Activated CD8-positive, alpha-beta memory T cell treated with anti-CD3 and anti-CD28 coated beads, Interleukin-2, amount 10 ng/mL, durations not matched to agents 7 days and 5 days (primary cell): Measurements from ENCODE around the gene ZNRF3. TPM values are rescaled to one million over a fixed set of nuclear protein-coding genes. Genes with fewer than 3 reads are reported as not detected.
"Not testable (repeated sequence)": the region's sequence is repeated elsewhere in the genome, so short reads cannot be mapped to it uniquely, and the experiment has no call there.

Experiments used
- ATAC-seq: fragments of 150-1000 bp; cut with Tn5 transposase; one replicate; pipeline ENCODE4 v1.10.0; 2021; ENCODE audit warnings: moderate library complexity
- CTCF ChIA-PET: fragments of 350-600 bp; sonication (Branson Sonifier 250); formaldehyde crosslinking; loops from one replicate; lab custom pipeline; 2021; ENCODE audit warnings: antibody characterized with exemption; lab: Charles Lee
- DNase-seq: peaks from one replicate; pipeline ENCODE4 v3.0.0-alpha.2; 2020
- H3K27ac Mint-ChIP-seq: one replicate; pipeline ENCODE4 v1.8.0; 2021; ENCODE audit warnings: mild to moderate bottlenecking, mixed read lengths
- H3K27me3 Mint-ChIP-seq: one replicate; pipeline ENCODE4 v1.8.0; 2021; ENCODE audit warnings: mixed read lengths
- H3K36me3 Mint-ChIP-seq: one replicate; pipeline ENCODE4 v1.8.0; 2021; ENCODE audit warnings: mild to moderate bottlenecking, mixed read lengths
- H3K4me1 Mint-ChIP-seq: one replicate; pipeline ENCODE4 v1.8.0; 2021; ENCODE audit warnings: mixed read lengths
- H3K4me3 Mint-ChIP-seq: one replicate; pipeline ENCODE4 v1.8.0; 2021; ENCODE audit warnings: mild to moderate bottlenecking, moderate library complexity, mixed read lengths
- H3K9me3 Mint-ChIP-seq: one replicate; pipeline ENCODE4 v1.8.0; 2022; ENCODE audit warnings: low read depth, mixed read lengths
- total RNA-seq, 2 experiments: library from RNA; stranded (reverse); gene quantifications; one replicate each; pipeline ENCODE4 v1.2.3, GENCODE V29; 2021

Gene ZNRF3
- total RNA-seq, 2 experiments from 2014 or later: 0.26 to 0.79 TPM

- ATAC-seq: no peak
- peaks cover 83% of the 10 kb centered on the region for H3K27me3 Mint-ChIP-seq
- H3K36me3 Mint-ChIP-seq: no peaks in the 10 kb centered on the region
- no peak overlapping the region for H3K27ac Mint-ChIP-seq
- no peak for DNase-seq
- CTCF ChIA-PET: no interaction called here
- H3K4me3 Mint-ChIP-seq: no peak overlapping the region
- no peaks in the 10 kb centered on the region for H3K9me3 Mint-ChIP-seq
- peaks cover 18% of the 10 kb centered on the region for H3K4me1 Mint-ChIP-seq
Observed at GRCh38 chr22:28904211-28904896, 21.0 kb downstream of the ZNRF3 start.

GRCh38 chr22:28905256-28905832, 22.0 kb downstream of the ZNRF3 start:
- H3K27ac Mint-ChIP-seq: no peak overlapping the region
- DNase-seq: no peak
- no peak for ATAC-seq
- peaks cover 19% of the 10 kb centered on the region for H3K4me1 Mint-ChIP-seq
- H3K9me3 Mint-ChIP-seq: no peaks in the 10 kb centered on the region
- H3K27me3 Mint-ChIP-seq: peaks cover 81% of the 10 kb centered on the region
- CTCF ChIA-PET: no interaction called here
- H3K36me3 Mint-ChIP-seq: no peaks in the 10 kb centered on the region
- no peak overlapping the region for H3K4me3 Mint-ChIP-seq

- DNase-seq (no peak), ATAC-seq (no peak)
- Mint-ChIP-seq H3K4me1 (peaks cover 19% of the 10 kb centered on the region), H3K27me3 (peaks cover 83% of the 10 kb centered on the region), H3K36me3 (no peaks in the 10 kb centered on the region), H3K9me3 (no peaks in the 10 kb centered on the region), H3K27ac (no peak overlapping the region), H3K4me3 (no peak overlapping the region)
- CTCF ChIA-PET: no interaction called here
Observed at GRCh38 chr22:28906312-28906711, 22.9 kb downstream of the ZNRF3 start.

- DNase-seq (peak; percentile 54), ATAC-seq (no peak)
- peaks cover 84% of the 10 kb centered on the region for H3K27me3 Mint-ChIP-seq
- no peak overlapping the region for H3K4me3 Mint-ChIP-seq
- no peaks in the 10 kb centered on the region for H3K9me3 Mint-ChIP-seq
- no peak overlapping the region for H3K27ac Mint-ChIP-seq
- peaks cover 19% of the 10 kb centered on the region for H3K4me1 Mint-ChIP-seq
- H3K36me3 Mint-ChIP-seq: no peaks in the 10 kb centered on the region
- CTCF ChIA-PET: interaction anchor here (0.8 to 1.2 kb wide), 2 partner anchors 52 to 194 kb away, joined by 3 read pairs; no protein-coding TSS in a partner anchor
Observed at GRCh38 chr22:28907311-28908008, 24.1 kb downstream of the ZNRF3 start.

- H3K9me3 Mint-ChIP-seq, H3K36me3 Mint-ChIP-seq, H3K27ac Mint-ChIP-seq, H3K4me3 Mint-ChIP-seq, CTCF ChIA-PET, DNase-seq, ATAC-seq: not testable (repeated sequence)
- Mint-ChIP-seq H3K4me1 (peaks cover 19% of the 10 kb centered on the region), H3K27me3 (peaks cover 85% of the 10 kb centered on the region)
Observed at GRCh38 chr22:28908810-28909209, 25.4 kb downstream of the ZNRF3 start.

GRCh38 chr22:28909375-28909774, 26.0 kb downstream of the ZNRF3 start:
- ATAC-seq (peak; percentile 36), DNase-seq (peak; percentile 55)
- no peak overlapping the region for H3K27ac Mint-ChIP-seq
- no peaks in the 10 kb centered on the region for H3K36me3 Mint-ChIP-seq
- H3K27me3 Mint-ChIP-seq: peaks cover 84% of the 10 kb centered on the region
- peaks cover 19% of the 10 kb centered on the region for H3K4me1 Mint-ChIP-seq
- no peak overlapping the region for H3K4me3 Mint-ChIP-seq
- CTCF ChIA-PET: no interaction called here
- H3K9me3 Mint-ChIP-seq: no peaks in the 10 kb centered on the region

- Mint-ChIP-seq H3K4me1 (peaks cover 19% of the 10 kb centered on the region), H3K9me3 (no peaks in the 10 kb centered on the region), H3K27ac (no peak overlapping the region), H3K4me3 (no peak overlapping the region), H3K27me3 (peaks cover 83% of the 10 kb centered on the region), H3K36me3 (no peaks in the 10 kb centered on the region)
- CTCF ChIA-PET: no interaction called here
- no peak for DNase-seq
- no peak for ATAC-seq
Observed at GRCh38 chr22:28910569-28911303, 27.4 kb downstream of the ZNRF3 start.

- ATAC-seq (no peak), DNase-seq (no peak)
- Mint-ChIP-seq H3K27ac (no peak overlapping the region), H3K4me1 (peaks cover 19% of the 10 kb centered on the region), H3K36me3 (no peaks in the 10 kb centered on the region), H3K9me3 (no peaks in the 10 kb centered on the region), H3K4me3 (no peak overlapping the region), H3K27me3 (peaks cover 79% of the 10 kb centered on the region)
- CTCF ChIA-PET: no interaction called here
Observed at GRCh38 chr22:28911304-28911690, 27.9 kb downstream of the ZNRF3 start.

- Mint-ChIP-seq H3K27ac (no peak overlapping the region), H3K9me3 (no peaks in the 10 kb centered on the region), H3K27me3 (peaks cover 81% of the 10 kb centered on the region)
Observed at GRCh38 chr22:28911777-28912669, 28.7 kb downstream of the ZNRF3 start.

GRCh38 chr22:28914201-28914600, 30.8 kb downstream of the ZNRF3 start:
- DNase-seq (no peak), ATAC-seq (no peak)
- Mint-ChIP-seq H3K36me3 (no peaks in the 10 kb centered on the region), H3K4me3 (no peak overlapping the region), H3K9me3 (no peaks in the 10 kb centered on the region), H3K4me1 (peaks cover 3% of the 10 kb centered on the region), H3K27ac (no peak overlapping the region), H3K27me3 (peaks cover 80% of the 10 kb centered on the region)
- CTCF ChIA-PET: no interaction called here

More at GRCh38 chr22:28911777-28912669, 28.7 kb downstream of the ZNRF3 start:
- DNase-seq (no peak), ATAC-seq (no peak)
- Mint-ChIP-seq H3K4me3 (no peak overlapping the region), H3K4me1 (peaks cover 19% of the 10 kb centered on the region), H3K36me3 (no peaks in the 10 kb centered on the region)
- CTCF ChIA-PET: no interaction called here

GRCh38 chr22:28915969-28916368, 32.6 kb downstream of the ZNRF3 start:
- peaks cover 76% of the 10 kb centered on the region for H3K27me3 Mint-ChIP-seq
- no peak for DNase-seq
- H3K27ac Mint-ChIP-seq: no peak overlapping the region
- no peaks in the 10 kb centered on the region for H3K9me3 Mint-ChIP-seq
- no peaks in the 10 kb centered on the region for H3K36me3 Mint-ChIP-seq
- no peaks in the 10 kb centered on the region for H3K4me1 Mint-ChIP-seq
- no peak for ATAC-seq
- H3K4me3 Mint-ChIP-seq: no peak overlapping the region
- CTCF ChIA-PET: interaction anchor here (0.6 kb wide), 1 partner anchor 901 kb away, joined by 4 read pairs; no protein-coding TSS in a partner anchor

- no peak overlapping the region for H3K27ac Mint-ChIP-seq
- H3K36me3 Mint-ChIP-seq: no peaks in the 10 kb centered on the region
- no peak for DNase-seq
- no peaks in the 10 kb centered on the region for H3K4me1 Mint-ChIP-seq
- CTCF ChIA-PET: interaction anchor here (0.7 kb wide), 1 partner anchor 305 kb away, joined by 3 read pairs; no protein-coding TSS in a partner anchor
- ATAC-seq: no peak
- H3K9me3 Mint-ChIP-seq: no peaks in the 10 kb centered on the region
- peaks cover 78% of the 10 kb centered on the region for H3K27me3 Mint-ChIP-seq
- no peak overlapping the region for H3K4me3 Mint-ChIP-seq
Observed at GRCh38 chr22:28917747-28918549, 34.6 kb downstream of the ZNRF3 start.
